HepG2 (cell line): ENCODE data around the gene UBE2Q1. TPM values are rescaled to one million over a fixed set of nuclear protein-coding genes. Genes with fewer than 3 reads are reported as not detected.
A peak's percentile ranks its signal among the peaks of the same experiment; 100 is the strongest.

ENCODE experiments used
- EP300 ChIP-seq, 3 experiments: sonication (generic) in 1 of 3; formaldehyde crosslinking in 1 of 3; IDR thresholded peaks; 2 replicates each; pipeline versions ENCODE4 v1.5.1 to v1.6.1; 2011 to 2020; ENCODE audit warnings: low read depth in 2 of 3, low read length in 2 of 3, borderline replicate concordance in 1 of 3, improper control_type of control experiment in 1 of 3, mild to moderate bottlenecking in 1 of 3, missing genetic modification reagents in 1 of 3, moderate library complexity in 1 of 3
- FOXK1 ChIP-seq: sonication (generic); formaldehyde crosslinking; IDR thresholded peaks from 2 replicates; pipeline ENCODE4 v1.4.0; 2020; ENCODE audit warnings: low read depth, missing genetic modification reagents, borderline replicate concordance
- GZF1 ChIP-seq: sonication (generic); formaldehyde crosslinking; IDR thresholded peaks from 2 replicates; pipeline ENCODE4 v1.5.1; 2020; ENCODE audit warnings: mild to moderate bottlenecking, missing genetic modification reagents
- HHEX ChIP-seq: IDR thresholded peaks from 2 replicates; pipeline ENCODE4 v1.6.1; 2016; ENCODE audit warnings: control low read depth
- KLF9 ChIP-seq: IDR thresholded peaks from 2 replicates; pipeline ENCODE4 v1.6.1; 2016; ENCODE audit warnings: low read depth
- MAFK ChIP-seq, 2 experiments: IDR thresholded peaks in 1 of 2; conservative IDR thresholded peaks in 1 of 2; 2 replicates each; pipeline ENCODE4 v1.6.1; 2011; ENCODE audit warnings: improper control_type of control experiment in 2 of 2, low read length in 2 of 2
- NBN ChIP-seq: fragments of 450-650 bp; conservative IDR thresholded peaks from 2 replicates; pipeline ENCODE4 v1.6.1; 2017
- RBFOX2 ChIP-seq: fragments of 200-400 bp; formaldehyde crosslinking; IDR thresholded peaks from 2 replicates; pipeline ENCODE4 v1.6.1; 2017; ENCODE audit warnings: low read depth, mild to moderate bottlenecking, low read length
- SMAD3 ChIP-seq: sonication (generic); formaldehyde crosslinking; IDR thresholded peaks from 2 replicates; pipeline ENCODE4 v1.4.0; 2020; ENCODE audit warnings: missing genetic modification reagents
- SNAI1 ChIP-seq: sonication (generic); formaldehyde crosslinking; IDR thresholded peaks from 2 replicates; pipeline ENCODE4 v1.5.0; 2020; ENCODE audit warnings: mild to moderate bottlenecking, missing genetic modification reagents, borderline replicate concordance
- ZFAT ChIP-seq: sonication (generic); formaldehyde crosslinking; conservative IDR thresholded peaks from 2 replicates; pipeline ENCODE4 v1.8.1; 2023; ENCODE audit warnings: missing genetic modification reagents, inconsistent platforms
- ZNF282 ChIP-seq: fragments of 450-650 bp; IDR thresholded peaks from 2 replicates; pipeline ENCODE4 v1.6.1; 2018; ENCODE audit not compliant: partially characterized antibody
- ZNF337 ChIP-seq: sonication (generic); formaldehyde crosslinking; IDR thresholded peaks from 2 replicates; pipeline ENCODE4 v1.5.1; 2020; ENCODE audit warnings: missing genetic modification reagents, low read depth, mild to moderate bottlenecking, borderline replicate concordance
- ZNF354B ChIP-seq: sonication (generic); formaldehyde crosslinking; IDR thresholded peaks from 2 replicates; pipeline ENCODE4 v1.8.0; 2022; ENCODE audit warnings: mild to moderate bottlenecking, missing genetic modification reagents
- ZNF598 ChIP-seq: sonication (generic); formaldehyde crosslinking; IDR thresholded peaks from 2 replicates; pipeline ENCODE4 v1.5.1; 2020; ENCODE audit warnings: mild to moderate bottlenecking, missing genetic modification reagents, borderline replicate concordance
- polyA plus RNA-seq, 8 experiments: library from polyadenylated mRNA; depleted of rRNA in 3 of 8; stranded (reverse) in 7 of 8; unstranded in 1 of 8; fragments of >200 nt; fragmentation: Illumina TruSeq in 4 of 8; extraction: Trizol in 4 of 8; gene quantifications; 2 replicates each; pipeline versions ENCODE4 v1.2.1 to v1.2.3, GENCODE V29; 2011 to 2016; ENCODE audit warnings: low read depth in 4 of 8, missing spikeins in 1 of 8, mixed read lengths in 1 of 8; ENCODE audit not compliant: insufficient read depth in 1 of 8
- total RNA-seq, 5 experiments: library from RNA; depleted of rRNA; stranded (reverse); fragments of >200 nt; fragmentation: Illumina TruSeq; extraction: Trizol; gene quantifications; 2 replicates each; pipeline ENCODE4 v1.2.3, GENCODE V29; 2016; ENCODE audit warnings: low read depth in 1 of 5
- TF ChIP-seq, protein P1 (sequence below): sonication (generic); formaldehyde crosslinking; IDR thresholded peaks from 2 replicates; pipeline ENCODE4 v1.5.0; 2020; ENCODE audit warnings: mild to moderate bottlenecking, missing genetic modification reagents
- TF ChIP-seq, protein P2 (sequence below): IDR thresholded peaks from 2 replicates; pipeline ENCODE4 v1.6.1; 2016
- TF ChIP-seq, protein P3 (sequence below): sonication (generic); formaldehyde crosslinking; IDR thresholded peaks from 2 replicates; pipeline ENCODE4 v1.5.0; 2020; ENCODE audit warnings: mild to moderate bottlenecking, missing genetic modification reagents
- TF ChIP-seq, protein P4 (sequence below): sonication (generic); formaldehyde crosslinking; IDR thresholded peaks from 2 replicates; pipeline ENCODE4 v1.5.0; 2020; ENCODE audit warnings: mild to moderate bottlenecking, missing genetic modification reagents, borderline replicate concordance

UBE2Q1 gene
- total and polyA plus RNA-seq, 2 of the 13 experiments (the other 11 are each of a cell fraction or from before 2014, with no cell fraction given): 11.7 to 41.7 TPM

DNA sequence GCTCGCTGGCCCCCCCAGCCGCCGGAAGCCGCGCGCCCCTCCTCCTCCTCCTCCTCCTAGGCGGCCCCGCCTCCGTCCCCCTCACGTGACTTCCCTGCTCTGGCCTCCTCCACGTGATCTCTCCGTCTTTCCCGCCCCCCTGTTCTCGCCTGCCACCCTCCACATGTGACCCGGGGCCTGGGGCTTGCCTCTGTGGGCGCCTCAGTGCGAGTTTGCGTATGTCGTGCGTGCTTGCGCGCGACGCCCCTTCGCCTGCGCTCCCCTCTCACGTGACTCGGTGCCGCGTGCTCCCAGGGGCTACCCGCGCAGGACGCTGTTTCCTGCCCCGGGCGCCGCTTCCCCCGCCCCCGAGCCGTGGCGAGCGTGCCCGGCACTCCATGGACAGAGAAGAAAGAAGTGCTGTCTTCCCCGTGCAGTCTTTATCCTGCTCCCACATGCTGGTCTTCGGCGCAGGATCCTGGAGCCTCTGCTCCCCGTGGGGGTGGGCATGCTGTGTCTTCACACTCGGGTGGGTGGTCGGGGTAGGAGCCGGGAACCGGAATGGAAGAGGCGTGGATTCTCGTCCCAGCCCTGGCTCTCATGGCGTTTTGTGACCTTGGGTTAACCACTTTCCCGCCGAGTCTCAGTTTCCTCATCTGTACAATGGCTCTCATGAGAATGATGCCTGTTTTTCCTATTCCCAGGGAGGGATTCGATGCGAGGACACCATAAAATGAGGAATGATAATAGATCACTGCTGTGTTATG lies 431 bp upstream of the UBE2Q1 start (continued):
- TF ChIP-seq EP300 (IDR thresholded peaks at IDR 0.05; ENCODE audit: low read depth in 2 of 2, low read length in 2 of 2): peak in 1 of 2 experiments; percentile 35; a peak in 1 of 4 replicates
- peak; percentile 62; the same call in 1 of the 2 replicates for TF ChIP-seq EP300 (CRISPR knock-in tag; IDR thresholded peaks at IDR 0.05; ENCODE audit: borderline replicate concordance)
- no peak for TF ChIP-seq SMAD3 (CRISPR knock-in tag)
- no peak for TF ChIP-seq ZNF282
- TF ChIP-seq KLF9 (CRISPR knock-in tag): peak; percentile 94
- TF ChIP-seq ZFAT: peak; percentile 93
- no peak for TF ChIP-seq MAFK (conservative IDR thresholded peaks at IDR 0.05 in 1 of 2, IDR thresholded peaks at IDR 0.05 in 1 of 2; ENCODE audit: low read length in 2 of 2)
- TF ChIP-seq HHEX: no peak
- TF ChIP-seq ZNF354B: peak; percentile 89; the same call in 1 of the 2 replicates
- peak; percentile 82; the same call in 1 of the 2 replicates for TF ChIP-seq SNAI1 (CRISPR knock-in tag)
- no peak for TF ChIP-seq ZNF337 (CRISPR knock-in tag)
- TF ChIP-seq ZNF598 (CRISPR knock-in tag): peak; percentile 66; the same call in 1 of the 2 replicates
- TF ChIP-seq, protein P1, sequence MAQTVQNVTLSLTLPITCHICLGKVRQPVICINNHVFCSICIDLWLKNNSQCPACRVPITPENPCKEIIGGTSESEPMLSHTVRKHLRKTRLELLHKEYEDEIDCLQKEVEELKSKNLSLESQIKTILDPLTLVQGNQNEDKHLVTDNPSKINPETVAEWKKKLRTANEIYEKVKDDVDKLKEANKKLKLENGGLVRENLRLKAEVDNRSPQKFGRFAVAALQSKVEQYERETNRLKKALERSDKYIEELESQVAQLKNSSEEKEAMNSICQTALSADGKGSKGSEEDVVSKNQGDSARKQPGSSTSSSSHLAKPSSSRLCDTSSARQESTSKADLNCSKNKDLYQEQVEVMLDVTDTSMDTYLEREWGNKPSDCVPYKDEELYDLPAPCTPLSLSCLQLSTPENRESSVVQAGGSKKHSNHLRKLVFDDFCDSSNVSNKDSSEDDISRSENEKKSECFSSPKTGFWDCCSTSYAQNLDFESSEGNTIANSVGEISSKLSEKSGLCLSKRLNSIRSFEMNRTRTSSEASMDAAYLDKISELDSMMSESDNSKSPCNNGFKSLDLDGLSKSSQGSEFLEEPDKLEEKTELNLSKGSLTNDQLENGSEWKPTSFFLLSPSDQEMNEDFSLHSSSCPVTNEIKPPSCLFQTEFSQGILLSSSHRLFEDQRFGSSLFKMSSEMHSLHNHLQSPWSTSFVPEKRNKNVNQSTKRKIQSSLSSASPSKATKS (CRISPR knock-in tag): peak; percentile 99
- TF ChIP-seq, protein P2, sequence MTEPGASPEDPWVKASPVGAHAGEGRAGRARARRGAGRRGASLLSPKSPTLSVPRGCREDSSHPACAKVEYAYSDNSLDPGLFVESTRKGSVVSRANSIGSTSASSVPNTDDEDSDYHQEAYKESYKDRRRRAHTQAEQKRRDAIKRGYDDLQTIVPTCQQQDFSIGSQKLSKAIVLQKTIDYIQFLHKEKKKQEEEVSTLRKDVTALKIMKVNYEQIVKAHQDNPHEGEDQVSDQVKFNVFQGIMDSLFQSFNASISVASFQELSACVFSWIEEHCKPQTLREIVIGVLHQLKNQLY (CRISPR knock-in tag): peak; percentile 93
- no peak for TF ChIP-seq NBN
- peak; percentile 58; the same call in 1 of the 2 replicates for TF ChIP-seq FOXK1 (CRISPR knock-in tag)
- TF ChIP-seq GZF1: peak; percentile 41; the same call in 1 of the 2 replicates
- TF ChIP-seq, protein P3, sequence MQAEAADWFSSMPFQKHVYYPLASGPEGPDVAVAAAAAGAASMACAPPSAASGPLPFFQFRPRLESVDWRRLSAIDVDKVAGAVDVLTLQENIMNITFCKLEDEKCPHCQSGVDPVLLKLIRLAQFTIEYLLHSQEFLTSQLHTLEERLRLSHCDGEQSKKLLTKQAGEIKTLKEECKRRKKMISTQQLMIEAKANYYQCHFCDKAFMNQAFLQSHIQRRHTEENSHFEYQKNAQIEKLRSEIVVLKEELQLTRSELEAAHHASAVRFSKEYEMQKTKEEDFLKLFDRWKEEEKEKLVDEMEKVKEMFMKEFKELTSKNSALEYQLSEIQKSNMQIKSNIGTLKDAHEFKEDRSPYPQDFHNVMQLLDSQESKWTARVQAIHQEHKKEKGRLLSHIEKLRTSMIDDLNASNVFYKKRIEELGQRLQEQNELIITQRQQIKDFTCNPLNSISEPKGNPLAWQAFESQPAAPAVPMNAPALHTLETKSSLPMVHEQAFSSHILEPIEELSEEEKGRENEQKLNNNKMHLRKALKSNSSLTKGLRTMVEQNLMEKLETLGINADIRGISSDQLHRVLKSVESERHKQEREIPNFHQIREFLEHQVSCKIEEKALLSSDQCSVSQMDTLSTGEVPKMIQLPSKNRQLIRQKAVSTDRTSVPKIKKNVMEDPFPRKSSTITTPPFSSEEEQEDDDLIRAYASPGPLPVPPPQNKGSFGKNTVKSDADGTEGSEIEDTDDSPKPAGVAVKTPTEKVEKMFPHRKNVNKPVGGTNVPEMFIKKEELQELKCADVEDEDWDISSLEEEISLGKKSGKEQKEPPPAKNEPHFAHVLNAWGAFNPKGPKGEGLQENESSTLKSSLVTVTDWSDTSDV (CRISPR knock-in tag): 0 out of 2 replicates have a peak, but pooled peaks have one; percentile 83
- TF ChIP-seq, protein P4, sequence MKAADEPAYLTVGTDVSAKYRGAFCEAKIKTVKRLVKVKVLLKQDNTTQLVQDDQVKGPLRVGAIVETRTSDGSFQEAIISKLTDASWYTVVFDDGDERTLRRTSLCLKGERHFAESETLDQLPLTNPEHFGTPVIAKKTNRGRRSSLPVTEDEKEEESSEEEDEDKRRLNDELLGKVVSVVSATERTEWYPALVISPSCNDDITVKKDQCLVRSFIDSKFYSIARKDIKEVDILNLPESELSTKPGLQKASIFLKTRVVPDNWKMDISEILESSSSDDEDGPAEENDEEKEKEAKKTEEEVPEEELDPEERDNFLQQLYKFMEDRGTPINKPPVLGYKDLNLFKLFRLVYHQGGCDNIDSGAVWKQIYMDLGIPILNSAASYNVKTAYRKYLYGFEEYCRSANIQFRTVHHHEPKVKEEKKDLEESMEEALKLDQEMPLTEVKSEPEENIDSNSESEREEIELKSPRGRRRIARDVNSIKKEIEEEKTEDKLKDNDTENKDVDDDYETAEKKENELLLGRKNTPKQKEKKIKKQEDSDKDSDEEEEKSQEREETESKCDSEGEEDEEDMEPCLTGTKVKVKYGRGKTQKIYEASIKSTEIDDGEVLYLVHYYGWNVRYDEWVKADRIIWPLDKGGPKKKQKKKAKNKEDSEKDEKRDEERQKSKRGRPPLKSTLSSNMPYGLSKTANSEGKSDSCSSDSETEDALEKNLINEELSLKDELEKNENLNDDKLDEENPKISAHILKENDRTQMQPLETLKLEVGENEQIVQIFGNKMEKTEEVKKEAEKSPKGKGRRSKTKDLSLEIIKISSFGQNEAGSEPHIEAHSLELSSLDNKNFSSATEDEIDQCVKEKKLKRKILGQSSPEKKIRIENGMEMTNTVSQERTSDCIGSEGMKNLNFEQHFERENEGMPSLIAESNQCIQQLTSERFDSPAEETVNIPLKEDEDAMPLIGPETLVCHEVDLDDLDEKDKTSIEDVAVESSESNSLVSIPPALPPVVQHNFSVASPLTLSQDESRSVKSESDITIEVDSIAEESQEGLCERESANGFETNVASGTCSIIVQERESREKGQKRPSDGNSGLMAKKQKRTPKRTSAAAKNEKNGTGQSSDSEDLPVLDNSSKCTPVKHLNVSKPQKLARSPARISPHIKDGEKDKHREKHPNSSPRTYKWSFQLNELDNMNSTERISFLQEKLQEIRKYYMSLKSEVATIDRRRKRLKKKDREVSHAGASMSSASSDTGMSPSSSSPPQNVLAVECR: peak; percentile 92; the same call in 1 of the 2 replicates
- peak; percentile 88 for TF ChIP-seq RBFOX2
